Subcutaneous abdominal adipose tissue (tissue), 5 donors: ENCODE measurements around the gene UFD1.

ENCODE experiments used
- H3K27ac ChIP-seq: one replicate; pipeline ENCODE4 v1.7.0; 2013; ENCODE audit warnings: low read depth, mild to moderate bottlenecking, inconsistent platforms, low read length, moderate library complexity
- H3K27me3 ChIP-seq, 5 donors: one replicate each; pipeline ENCODE4 v1.7.0; 2013; ENCODE audit warnings: low read length in 5 of 5, inconsistent platforms in 1 of 5; ENCODE audit not compliant: control insufficient read depth in 5 of 5, insufficient read depth in 4 of 5
- H3K36me3 ChIP-seq, 5 donors: one replicate each; pipeline ENCODE4 v1.7.0; 2013; ENCODE audit warnings: low read length in 5 of 5; ENCODE audit not compliant: control insufficient read depth in 5 of 5, insufficient read depth in 5 of 5
- H3K4me1 ChIP-seq, 5 donors: one replicate each; pipeline ENCODE4 v1.7.0; 2013; ENCODE audit warnings: low read length in 5 of 5, mild to moderate bottlenecking in 3 of 5, moderate library complexity in 1 of 5; ENCODE audit not compliant: control insufficient read depth in 5 of 5, insufficient read depth in 5 of 5
- H3K4me3 ChIP-seq, 5 donors: one replicate each; pipeline ENCODE4 v1.7.0; 2013; ENCODE audit warnings: low read length in 5 of 5, low read depth in 1 of 5
- H3K9ac ChIP-seq, 5 donors: one replicate each; pipeline ENCODE4 v1.7.0; 2013; ENCODE audit warnings: low read length in 5 of 5, mild to moderate bottlenecking in 4 of 5, moderate library complexity in 3 of 5
- H3K9me3 ChIP-seq, 5 donors: one replicate each; pipeline ENCODE4 v1.7.0; 2013; ENCODE audit warnings: low read length in 5 of 5; ENCODE audit not compliant: control insufficient read depth in 5 of 5
- donor health status: healthy.
- donor health status: healthy.
- donor health status: healthy.
- donor health status: healthy.
- donor health status: healthy.

The UFD1 gene

DNA sequence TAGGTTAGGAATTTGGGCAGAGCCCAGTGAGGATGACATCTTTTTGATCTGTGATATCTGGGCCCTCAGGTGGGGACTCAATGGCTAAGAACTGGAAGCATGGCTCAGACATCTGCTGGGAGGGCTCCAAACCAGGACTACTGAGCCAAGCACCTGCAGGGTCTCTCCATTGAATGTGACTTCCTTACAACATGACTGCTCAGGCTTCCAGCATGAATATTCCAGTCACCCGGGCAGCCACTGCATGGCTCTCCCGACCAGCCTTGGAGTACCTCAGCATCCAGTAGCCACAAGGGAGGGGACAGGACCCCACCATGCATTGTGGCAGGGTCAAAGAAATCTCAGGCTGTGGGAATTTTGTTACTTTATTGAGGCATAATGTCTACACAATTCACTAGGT is 9.3 kb upstream of the UFD1 start:
- H3K9ac ChIP-seq, result no peak overlapping the region
- H3K27me3 ChIP-seq, result no peaks in the 10 kb centered on the region
- no peak overlapping the region for H3K27ac ChIP-seq
- peaks cover 0 to 8% (median 4%) of the 10 kb centered on the region in 5 donors for H3K4me1 ChIP-seq
- no peak overlapping the region for H3K4me3 ChIP-seq
- H3K36me3 ChIP-seq, result no peaks in the 10 kb centered on the region
- H3K9me3 ChIP-seq, result no peaks in the 10 kb centered on the region

DNA sequence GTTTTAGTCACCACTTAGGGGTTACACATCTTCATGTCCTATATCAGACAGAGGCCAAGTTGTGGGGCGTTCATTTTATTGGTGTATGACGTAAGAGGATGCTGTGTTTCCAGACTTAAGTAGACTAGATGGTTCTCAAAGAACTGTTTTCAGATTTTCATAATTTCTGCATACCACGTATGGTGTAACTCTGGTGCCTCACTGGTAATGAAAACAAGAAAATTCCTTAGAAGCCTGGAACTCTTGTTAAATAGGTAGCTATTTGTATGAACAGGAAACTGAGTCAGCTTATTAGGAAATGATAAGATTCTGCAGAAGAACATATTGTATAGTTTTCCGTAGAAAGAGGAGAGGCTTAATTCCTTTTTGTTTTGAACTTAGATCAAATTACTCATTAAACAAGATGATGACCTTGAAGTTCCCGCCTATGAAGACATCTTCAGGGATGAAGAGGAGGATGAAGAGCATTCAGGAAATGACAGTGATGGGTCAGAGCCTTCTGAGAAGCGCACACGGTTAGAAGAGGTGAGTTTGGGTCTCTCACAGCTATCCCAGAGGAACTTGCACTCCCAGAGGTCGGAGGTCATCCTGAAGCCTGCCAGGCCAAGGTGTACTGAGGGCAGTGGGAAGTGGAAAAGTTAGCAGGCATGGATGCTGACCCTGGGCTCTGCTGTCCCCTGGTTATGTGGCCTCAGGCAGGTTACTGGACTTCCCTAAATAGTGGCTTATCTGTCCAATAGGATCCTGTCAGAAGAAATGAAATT is 4.7 kb upstream of the UFD1 start:
- Histone ChIP-seq H3K36me3 (no peaks in the 10 kb centered on the region), H3K27me3 (no peaks in the 10 kb centered on the region), H3K4me3 (no peak overlapping the region), H3K27ac (no peak overlapping the region), H3K9me3 (no peaks in the 10 kb centered on the region), H3K4me1 (peaks cover 2 to 12% (median 7%) of the 10 kb centered on the region in 5 donors), H3K9ac (no peak overlapping the region)

DNA sequence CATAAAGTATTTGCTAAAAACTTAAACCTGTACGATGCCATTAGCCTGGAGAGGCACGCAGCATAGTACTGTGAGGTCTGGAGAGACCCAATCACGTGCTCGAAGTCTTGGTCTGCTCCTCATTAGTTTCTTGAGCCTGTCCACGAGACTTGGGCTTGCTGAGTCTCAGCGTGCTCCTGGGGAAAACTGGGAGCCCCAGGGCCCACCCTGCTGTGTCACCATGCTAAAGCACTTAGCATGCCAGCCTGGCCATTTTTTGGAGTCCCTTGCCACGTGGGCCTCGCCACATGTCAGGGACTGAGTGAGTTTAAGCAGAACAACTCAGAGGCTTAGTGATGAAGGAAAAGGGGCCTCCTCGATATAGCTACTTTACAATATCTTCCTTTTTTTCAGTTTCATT is 3.3 kb upstream of the UFD1 start:
- Histone ChIP-seq H3K9me3 (no peaks in the 10 kb centered on the region), H3K4me3 (no peak overlapping the region), H3K27me3 (no peaks in the 10 kb centered on the region), H3K9ac (no peak overlapping the region), H3K36me3 (no peaks in the 10 kb centered on the region), H3K4me1 (peaks cover 8 to 25% (median 21%) of the 10 kb centered on the region in 5 donors), H3K27ac (no peak overlapping the region)

DNA sequence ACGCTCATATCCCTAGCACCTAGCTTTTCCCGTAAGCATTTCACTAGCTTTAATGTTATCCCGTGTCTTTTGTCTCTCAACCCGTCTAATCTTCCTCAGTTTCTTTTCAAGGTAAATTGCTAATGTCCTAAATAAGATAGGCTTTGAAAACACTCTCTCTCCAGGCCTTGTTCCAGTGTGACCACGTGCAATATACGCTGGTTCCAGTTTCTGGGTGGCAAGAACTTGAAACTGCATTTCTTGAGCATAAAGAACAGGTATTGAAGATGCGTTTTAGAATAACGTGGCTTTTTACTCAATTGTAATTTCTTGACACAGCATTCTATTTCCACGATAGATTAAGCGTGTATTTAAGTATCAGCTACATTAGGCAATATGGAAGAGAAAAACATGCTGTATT is 1.8 kb upstream of the UFD1 start:
- Histone ChIP-seq H3K4me3 (no peak overlapping the region), H3K9me3 (no peaks in the 10 kb centered on the region), H3K27ac (no peak overlapping the region)

DNA sequence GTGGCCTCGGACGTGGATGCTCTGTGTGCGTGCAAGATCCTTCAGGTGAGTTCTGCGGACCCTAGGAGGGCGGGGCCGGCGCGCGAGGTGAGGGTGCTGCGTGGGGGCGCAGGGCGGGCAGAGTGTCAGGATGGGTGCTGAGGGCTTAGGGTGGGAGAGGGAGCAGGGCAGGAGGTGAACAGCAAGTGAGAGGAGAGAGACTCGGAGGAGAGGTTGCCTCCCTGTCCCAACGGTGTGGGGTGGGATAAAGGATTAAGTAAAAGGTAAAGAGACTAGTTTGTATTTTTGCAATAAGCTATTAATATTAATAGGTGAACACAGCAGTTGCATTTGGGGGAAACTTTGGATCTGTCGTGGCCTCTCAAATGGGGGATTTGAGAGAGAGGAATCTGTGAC is 1.2 kb upstream of the UFD1 start:
- H3K9ac ChIP-seq, result no peak overlapping the region
- H3K9me3 ChIP-seq, result no peaks in the 10 kb centered on the region
- no peak overlapping the region for H3K27ac ChIP-seq
- H3K27me3 ChIP-seq, result no peaks in the 10 kb centered on the region
- H3K4me1 ChIP-seq, result peaks cover 9 to 35% (median 27%) of the 10 kb centered on the region in 5 donors
- H3K4me3 ChIP-seq, result peak overlapping the region in 4 of 5 donors; percentile 53 to 95 (median 76)
- H3K36me3 ChIP-seq, result peaks cover 0 to 10% (median 1%) of the 10 kb centered on the region in 5 donors

More for the DNA sequence above, 1.8 kb upstream of the UFD1 start:
- peaks cover 9 to 35% (median 27%) of the 10 kb centered on the region in 5 donors for H3K4me1 ChIP-seq
- peaks cover 0 to 4% (median 0%) of the 10 kb centered on the region in 5 donors for H3K36me3 ChIP-seq
- no peaks in the 10 kb centered on the region for H3K27me3 ChIP-seq
- H3K9ac ChIP-seq, result no peak overlapping the region

DNA sequence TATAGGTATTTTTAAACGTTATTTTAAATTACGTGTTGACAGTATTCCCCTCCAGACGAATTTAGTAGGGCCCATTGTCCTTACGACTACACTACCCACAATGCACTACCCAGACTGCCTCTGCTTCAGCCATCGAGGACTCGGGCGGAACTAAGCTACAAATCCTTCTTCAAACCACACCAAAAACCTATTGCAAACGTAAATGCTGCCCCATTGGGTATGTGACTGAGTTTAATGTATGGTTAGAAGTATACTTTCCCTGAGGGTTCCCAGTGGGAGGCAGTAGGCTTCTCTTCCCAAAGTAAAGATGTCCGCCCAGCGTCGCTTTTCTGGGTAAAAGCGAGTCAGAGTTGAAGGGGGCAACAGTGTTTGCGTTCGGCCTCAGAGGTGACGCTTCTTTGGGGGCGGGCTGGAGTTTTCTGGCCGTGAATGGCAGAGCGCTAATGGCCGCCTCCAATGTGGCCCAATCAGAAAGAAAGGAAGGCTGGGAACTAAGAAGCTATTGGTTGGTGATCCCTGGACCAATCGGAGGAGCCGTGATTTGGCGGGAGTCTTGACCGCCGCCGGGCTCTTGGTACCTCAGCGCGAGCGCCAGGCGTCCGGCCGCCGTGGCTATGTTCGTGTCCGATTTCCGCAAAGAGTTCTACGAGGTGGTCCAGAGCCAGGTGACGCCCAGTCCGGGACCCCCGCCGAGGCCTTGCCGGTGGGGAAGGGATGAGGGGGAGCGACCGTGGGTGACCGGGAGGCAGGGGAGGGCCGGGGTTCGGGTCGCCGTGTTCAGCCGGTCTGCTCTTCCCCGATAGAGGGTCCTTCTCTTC is 571 bp upstream of the UFD1 start, which contains the start of gene CDC45:
CDC45 (plus strand) TSS at position 566 of the 818 bp plus-strand sequence; CDS start at position 615, 49 bp downstream.
- H3K4me3 ChIP-seq, result peak within 1 kb of the TSS; percentile 71 to 96 (median 94)
- H3K27me3 ChIP-seq, result no peaks in the 10 kb centered on the region
- peaks cover 9 to 35% (median 27%) of the 10 kb centered on the region in 5 donors for H3K4me1 ChIP-seq
- H3K9ac ChIP-seq, result peak within 1 kb of the TSS; percentile 86 to 96 (median 95)
- H3K27ac ChIP-seq, result peak within 1 kb of the TSS; percentile 99
- H3K36me3 ChIP-seq, result peaks cover 0 to 16% (median 6%) of the 10 kb centered on the region in 5 donors
- H3K9me3 ChIP-seq, result no peaks in the 10 kb centered on the region

DNA sequence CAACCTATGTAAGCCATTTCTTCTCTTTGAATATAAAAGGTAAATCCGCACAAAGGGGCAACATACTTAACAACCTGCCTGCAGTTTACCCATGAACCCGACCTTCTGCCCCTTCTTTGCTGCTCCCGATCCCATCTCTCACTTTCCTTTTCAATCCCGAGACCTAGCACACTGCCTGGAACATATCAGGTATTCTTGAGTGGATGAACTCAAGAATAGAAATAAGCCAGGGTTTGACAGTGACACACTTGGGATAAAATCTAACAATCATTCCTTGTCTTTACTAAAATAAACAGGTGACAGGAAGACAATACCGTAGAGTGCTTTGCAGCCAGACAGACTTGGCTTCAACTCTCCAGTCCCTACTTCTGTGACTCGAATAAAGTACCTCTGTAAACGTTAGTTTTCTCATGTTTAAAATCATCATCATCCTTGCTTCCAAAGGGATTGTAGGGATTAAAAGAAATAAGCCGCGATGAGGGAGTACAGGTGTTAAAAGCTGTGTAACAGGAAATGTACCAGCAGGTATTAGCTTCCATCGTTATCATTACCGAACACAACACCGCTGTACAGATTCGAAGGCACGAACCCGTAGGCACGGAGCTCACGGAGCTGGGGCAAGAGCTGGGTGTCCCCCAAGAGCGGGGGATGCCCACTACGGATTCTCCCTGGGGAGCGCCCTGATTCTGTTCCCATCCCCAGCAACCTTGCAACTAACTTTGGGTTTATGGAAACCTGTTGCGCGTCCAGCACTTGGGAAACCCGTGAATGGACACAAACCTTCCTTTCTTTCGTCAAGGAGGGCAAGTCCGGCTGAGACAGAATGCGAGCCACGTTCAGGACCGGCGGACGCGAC is 720 bp downstream of the UFD1 start:
- Histone ChIP-seq H3K27ac (peak overlapping the region; percentile 99), H3K36me3 (peaks cover 0 to 28% (median 16%) of the 10 kb centered on the region in 5 donors), H3K4me1 (peaks cover 6 to 31% (median 26%) of the 10 kb centered on the region in 5 donors), H3K9me3 (no peaks in the 10 kb centered on the region), H3K27me3 (no peaks in the 10 kb centered on the region), H3K9ac (peak overlapping the region; percentile 79 to 95 (median 90)), H3K4me3 (peak overlapping the region; percentile 71 to 96 (median 92))

DNA sequence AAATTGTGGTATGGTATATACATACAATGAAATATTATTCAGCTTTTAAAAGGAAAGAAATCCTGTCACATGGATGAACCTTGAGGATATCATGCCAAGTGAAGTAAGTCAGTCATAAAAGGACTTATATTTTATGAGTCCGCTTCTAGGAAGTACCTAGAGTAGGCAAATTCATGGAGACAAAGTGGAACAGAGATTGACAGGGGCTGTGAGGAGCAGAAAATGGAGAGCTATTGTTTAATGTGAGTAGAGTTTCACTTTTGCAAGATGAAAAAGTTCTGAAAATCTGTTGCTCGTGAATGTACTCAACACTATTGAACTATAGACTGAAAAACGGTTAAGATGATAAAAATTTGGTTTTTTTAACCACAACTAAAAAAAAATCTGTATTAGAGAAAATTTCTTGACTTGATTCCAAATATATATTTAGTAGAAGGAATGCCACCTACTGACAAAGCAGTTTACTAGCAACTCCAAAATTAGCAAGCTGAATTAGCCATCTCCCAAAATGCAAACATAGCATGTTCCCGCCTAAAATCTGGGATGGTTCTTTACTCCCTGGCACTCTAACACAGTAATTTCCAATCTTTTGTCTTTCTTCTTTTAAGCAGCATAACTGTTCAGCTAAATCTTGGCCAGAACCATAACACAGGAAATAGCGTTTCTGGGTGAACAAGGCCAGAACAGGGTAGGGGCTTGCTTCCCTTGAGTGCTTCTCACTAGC is 1.5 kb downstream of the UFD1 start:
- Histone ChIP-seq H3K4me1 (peaks cover 6 to 31% (median 26%) of the 10 kb centered on the region in 5 donors), H3K9me3 (no peaks in the 10 kb centered on the region), H3K9ac (peak overlapping the region; percentile 39 to 95 (median 90)), H3K36me3 (peaks cover 0 to 36% (median 24%) of the 10 kb centered on the region in 5 donors), H3K4me3 (peak overlapping the region; percentile 71 to 96 (median 92)), H3K27ac (no peak overlapping the region), H3K27me3 (no peaks in the 10 kb centered on the region)

DNA sequence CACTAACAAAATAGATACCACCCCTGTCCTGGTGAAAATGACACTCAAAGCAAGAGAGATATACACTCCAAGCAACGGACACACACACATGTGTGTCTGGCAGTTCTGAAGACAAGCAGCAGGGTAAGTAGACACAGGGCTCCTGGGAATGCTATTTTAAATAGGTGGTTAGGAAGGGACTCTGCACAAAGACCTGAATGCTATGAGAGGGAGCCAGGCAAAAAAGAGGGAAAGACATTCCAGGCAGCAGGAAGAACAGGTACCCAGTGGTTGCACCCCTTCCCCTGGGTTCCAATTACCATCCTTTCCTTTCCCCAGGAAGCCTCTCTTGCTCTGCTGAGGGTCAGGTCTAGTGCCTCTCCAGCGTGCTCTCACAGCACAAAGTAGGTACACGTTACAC is 3.0 kb downstream of the UFD1 start:
- no peaks in the 10 kb centered on the region for H3K27me3 ChIP-seq
- peak overlapping the region in 1 of 5 donors; percentile 52 for H3K9ac ChIP-seq
- H3K4me3 ChIP-seq, result no peak overlapping the region
- peaks cover 6 to 31% (median 26%) of the 10 kb centered on the region in 5 donors for H3K4me1 ChIP-seq
- no peaks in the 10 kb centered on the region for H3K9me3 ChIP-seq
- no peak overlapping the region for H3K27ac ChIP-seq
- peaks cover 0 to 50% (median 36%) of the 10 kb centered on the region in 5 donors for H3K36me3 ChIP-seq
